Ovary (tissue), 9 donors: Measurements from ENCODE around the gene MAGEA3. TPM values are rescaled to one million over a fixed set of nuclear protein-coding genes. Genes with fewer than 3 reads are reported as not detected.
"Not testable (repeated sequence)": the region's sequence is repeated elsewhere in the genome, so short reads cannot be mapped to it uniquely, and the experiment has no call there.

ENCODE experiments used
- DNase-seq, 5 donors: peaks; one replicate each; pipeline ENCODE4 v3.0.0-alpha.2; 2019 to 2020
- H3K27ac ChIP-seq, 2 donors: fragments of 200-600 bp; one replicate each; pipeline versions ENCODE4 v1.5.1 to v1.8.0; 2019 to 2022
- H3K27me3 ChIP-seq: fragments of 200-600 bp; one replicate; pipeline ENCODE4 v1.8.0; 2022
- H3K36me3 ChIP-seq: fragments of 200-600 bp; sonication (generic); one replicate; pipeline ENCODE4 v1.5.1; 2019
- H3K4me1 ChIP-seq: one replicate; pipeline ENCODE4 v1.8.1; 2013; ENCODE audit warnings: mild to moderate bottlenecking, moderate library complexity; ENCODE audit not compliant: insufficient read depth
- H3K4me3 ChIP-seq: fragments of 200-600 bp; sonication (generic); one replicate; pipeline ENCODE4 v1.5.1; 2017
- H3K9me3 ChIP-seq, 2 donors: fragments of 200-600 bp in 1 of 2; sonication (generic) in 1 of 2; one replicate each; pipeline versions ENCODE4 v1.5.1 to v1.8.1; 2013 to 2019; ENCODE audit warnings: mild to moderate bottlenecking in 1 of 2, moderate library complexity in 1 of 2
- EP300 ChIP-seq: sonication (generic); formaldehyde crosslinking; IDR thresholded peaks from one replicate; pipeline ENCODE4 v1.6.1; 2017; ENCODE audit warnings: antibody characterized with exemption
- POLR2A ChIP-seq: fragments of 450-650 bp; IDR thresholded peaks from one replicate; pipeline ENCODE4 v1.6.1; 2017; ENCODE audit warnings: antibody characterized with exemption, mild to moderate bottlenecking, moderate library complexity
- WGBS, 3 donors: extraction: QIAGEN DNeasy Blood & Tissue Kit in 1 of 3; methylation state at CpG; one replicate each; pipeline versions ENCODE4 v1.1.5 to v1.1.7; 2013 to 2017; 5-methylcytosine and 5-hydroxymethylcytosine counted together
- intact Hi-C, 4 donors: fragments of 100-400 bp; cut with DNase I; formaldehyde crosslinking; loops; one replicate each; pipeline versions ENCODE4 v1.11.0 to v1.15.1; 2022 to 2023
- polyA plus RNA-seq, 2 donors: library from polyadenylated mRNA; stranded (reverse); fragments of 200-250 nt in 1 of 2; fragments of 350-450 nt in 1 of 2; fragmentation: Illumina TruSeq in 1 of 2; extraction: RNeasy Lipid Tissue Mini Kit (QIAGEN cat#74804) in 1 of 2; gene quantifications; one replicate each; pipeline ENCODE4 v1.2.3, GENCODE V29; 2013 to 2014
- total RNA-seq, 7 donors: library from RNA; depleted of rRNA in 2 of 7; stranded (reverse); fragments of >200 nt in 2 of 7; fragmentation: NEBNext Ultra II Directional in 3 of 7; extraction: Animal tissue kit (Norgen Biotek cat#: 25700) in 3 of 7; gene quantifications; one replicate each; pipeline versions ENCODE4 v1.1.0 to v1.2.4, GENCODE V29; 2016 to 2023
- TF ChIP-seq, protein P1 (sequence below), 3 donors: fragments of 450-650 bp in 2 of 3; fragments of 200-600 bp in 1 of 3; IDR thresholded peaks; one replicate each; pipeline versions ENCODE4 v1.5.1 to v1.8.0; 2016 to 2022; ENCODE audit warnings: antibody characterized with exemption in 3 of 3, mild to moderate bottlenecking in 1 of 3
- donor health status: DM: no; HTN: no; CAD: no; lungs with moderate emphysema.
- donor health status: DM: no; HTN: no; CAD: no.
- donor health status: Bipolar disorder and iron deficiency.
- donor health status: DM: yes; HTN: yes; CAD: no.
- donor health status: DM: no; HTN: no; CAD: no.
- donor health status: DM: yes; HTN: yes; CAD: no.

MAGEA3 gene
- total and polyA plus RNA-seq, 9 donors = 0.15 TPM; not detected in 8

DNA sequence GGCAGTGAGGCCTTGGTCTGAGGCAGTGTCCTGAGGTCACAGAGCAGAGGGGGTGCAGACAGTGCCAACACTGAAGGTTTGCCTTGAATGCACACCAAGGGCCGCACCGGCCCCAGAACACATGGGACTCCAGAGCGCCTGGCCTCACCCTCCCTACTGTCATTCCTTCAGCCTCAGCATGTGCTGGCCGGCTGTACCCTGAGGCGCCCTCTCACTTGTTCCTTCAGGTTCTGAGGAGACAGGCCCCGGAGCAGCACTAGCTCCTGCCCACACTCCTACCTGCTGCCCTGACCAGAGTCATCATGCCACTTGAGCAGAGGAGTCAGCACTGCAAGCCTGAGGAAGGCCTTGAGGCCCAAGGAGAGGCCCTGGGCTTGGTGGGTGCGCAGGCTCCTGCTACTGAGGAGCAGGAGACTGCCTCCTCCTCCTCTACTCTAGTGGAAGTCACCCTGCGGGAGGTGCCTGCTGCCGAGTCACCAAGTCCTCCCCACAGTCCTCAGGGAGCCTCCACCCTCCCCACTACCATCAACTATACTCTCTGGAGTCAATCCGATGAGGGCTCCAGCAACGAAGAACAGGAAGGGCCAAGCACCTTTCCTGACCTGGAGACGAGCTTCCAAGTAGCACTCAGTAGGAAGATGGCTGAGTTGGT lies 37.4 kb downstream of the MAGEA3 start:
- DNase-seq = peak in 1 of 5 donors; percentile 7
- WGBS, 3 donors = 83 to 89% (median 84%) methylated on average over 10 to 12 of the region's 12 CpGs
- intact Hi-C loops = no loop called here

DNA sequence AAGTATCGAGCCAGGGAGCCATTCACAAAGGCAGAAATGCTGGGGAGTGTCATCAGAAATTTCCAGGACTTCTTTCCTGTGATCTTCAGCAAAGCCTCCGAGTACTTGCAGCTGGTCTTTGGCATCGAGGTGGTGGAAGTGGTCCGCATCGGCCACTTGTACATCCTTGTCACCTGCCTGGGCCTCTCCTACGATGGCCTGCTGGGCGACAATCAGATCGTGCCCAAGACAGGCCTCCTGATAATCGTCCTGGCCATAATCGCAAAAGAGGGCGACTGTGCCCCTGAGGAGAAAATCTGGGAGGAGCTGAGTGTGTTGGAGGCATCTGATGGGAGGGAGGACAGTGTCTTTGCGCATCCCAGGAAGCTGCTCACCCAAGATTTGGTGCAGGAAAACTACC lies 37.9 kb downstream of the MAGEA3 start:
- DNase-seq = peak in 1 of 5 donors; percentile 1
- H3K4me1 ChIP-seq, H3K9me3 ChIP-seq, H3K27me3 ChIP-seq, H3K27ac ChIP-seq, H3K4me3 ChIP-seq, intact Hi-C loops, H3K36me3 ChIP-seq: not testable (repeated sequence)
- 73 to 83% (median 80%) methylated on average over 12 of the region's 12 CpGs for WGBS, 3 donors

More for the DNA sequence above, 37.4 kb downstream of the MAGEA3 start:
- Histone ChIP-seq H3K4me3 (no peak overlapping the region), H3K27ac (no peak overlapping the region), H3K27me3 (no peaks in the 10 kb centered on the region), H3K9me3 (no peaks in the 10 kb centered on the region), H3K4me1 (no peaks in the 10 kb centered on the region), H3K36me3 (no peaks in the 10 kb centered on the region)
- TF ChIP-seq POLR2A (no peak), EP300 (no peak)
- TF ChIP-seq, protein P1, sequence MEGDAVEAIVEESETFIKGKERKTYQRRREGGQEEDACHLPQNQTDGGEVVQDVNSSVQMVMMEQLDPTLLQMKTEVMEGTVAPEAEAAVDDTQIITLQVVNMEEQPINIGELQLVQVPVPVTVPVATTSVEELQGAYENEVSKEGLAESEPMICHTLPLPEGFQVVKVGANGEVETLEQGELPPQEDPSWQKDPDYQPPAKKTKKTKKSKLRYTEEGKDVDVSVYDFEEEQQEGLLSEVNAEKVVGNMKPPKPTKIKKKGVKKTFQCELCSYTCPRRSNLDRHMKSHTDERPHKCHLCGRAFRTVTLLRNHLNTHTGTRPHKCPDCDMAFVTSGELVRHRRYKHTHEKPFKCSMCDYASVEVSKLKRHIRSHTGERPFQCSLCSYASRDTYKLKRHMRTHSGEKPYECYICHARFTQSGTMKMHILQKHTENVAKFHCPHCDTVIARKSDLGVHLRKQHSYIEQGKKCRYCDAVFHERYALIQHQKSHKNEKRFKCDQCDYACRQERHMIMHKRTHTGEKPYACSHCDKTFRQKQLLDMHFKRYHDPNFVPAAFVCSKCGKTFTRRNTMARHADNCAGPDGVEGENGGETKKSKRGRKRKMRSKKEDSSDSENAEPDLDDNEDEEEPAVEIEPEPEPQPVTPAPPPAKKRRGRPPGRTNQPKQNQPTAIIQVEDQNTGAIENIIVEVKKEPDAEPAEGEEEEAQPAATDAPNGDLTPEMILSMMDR (IDR thresholded peaks at IDR 0.05) = no peak

DNA sequence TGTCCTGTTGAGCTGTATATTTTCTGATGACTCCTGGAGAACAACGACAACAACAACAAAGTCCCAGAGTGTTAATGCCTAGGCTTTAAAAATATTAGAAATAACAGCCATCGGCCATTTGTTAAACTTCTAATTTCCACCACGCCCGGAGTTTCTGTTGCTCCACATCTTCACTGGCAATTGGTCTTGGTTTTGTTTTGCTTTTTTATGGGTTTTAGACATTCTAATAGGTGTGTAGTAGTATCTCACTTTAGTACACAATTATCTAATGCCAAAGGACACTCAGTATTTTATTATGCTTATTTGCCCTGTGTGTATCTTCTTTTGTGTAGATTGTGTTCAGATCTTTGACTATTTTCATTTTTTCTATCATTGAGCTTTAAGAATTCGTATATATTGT lies 40.0 kb downstream of the MAGEA3 start:
- WGBS, 3 donors = 70 to 78% (median 73%) methylated on average over 5 of the region's 5 CpGs
- no peaks in the 10 kb centered on the region for H3K36me3 ChIP-seq
- no peak for DNase-seq
- no peaks in the 10 kb centered on the region for H3K4me1 ChIP-seq
- no peak overlapping the region for H3K27ac ChIP-seq
- TF ChIP-seq EP300 (no peak), POLR2A (no peak)
- TF ChIP-seq, protein P1 (IDR thresholded peaks at IDR 0.05) = no peak
- no peak overlapping the region for H3K4me3 ChIP-seq
- no peaks in the 10 kb centered on the region for H3K27me3 ChIP-seq
- no peaks in the 10 kb centered on the region for H3K9me3 ChIP-seq
- intact Hi-C loops = no loop called here

Other genes with a start within 250 kb of the MAGEA3 start
- gene GABRA3, start 247.5 kb upstream of the MAGEA3 start, total RNA-seq = not detected
- not detected for gene GABRA3, start 247.5 kb upstream of the MAGEA3 start, polyA plus RNA-seq
- gene GABRQ, start 60.9 kb upstream of the MAGEA3 start, total RNA-seq = under 1 TPM in 4 of 7 donors, not detected in 3; 0.05 to 0.23 (median 0.13) TPM
- under 1 TPM in 1 of 2 donors, not detected in 1; 0.03 TPM for gene GABRQ, start 60.9 kb upstream of the MAGEA3 start, polyA plus RNA-seq
- gene CSAG2, start 10.5 kb downstream of the MAGEA3 start, total RNA-seq = not detected
- not detected for gene CSAG2, start 10.5 kb downstream of the MAGEA3 start, polyA plus RNA-seq
- under 1 TPM in 1 of 7 donors, not detected in 6; 0.13 TPM for gene MAGEA2B, start 15.8 kb downstream of the MAGEA3 start, total RNA-seq
- not detected for gene MAGEA2B, start 15.8 kb downstream of the MAGEA3 start, polyA plus RNA-seq
- not detected for gene CSAG1, start 34.9 kb downstream of the MAGEA3 start, total RNA-seq
- gene CSAG1, start 34.9 kb downstream of the MAGEA3 start, polyA plus RNA-seq = not detected
- not detected for gene MAGEA12, start 35.0 kb downstream of the MAGEA3 start, total RNA-seq
- gene MAGEA12, start 35.0 kb downstream of the MAGEA3 start, polyA plus RNA-seq = not detected
- gene MAGEA2, start 55.0 kb downstream of the MAGEA3 start, total RNA-seq = under 1 TPM in 1 of 7 donors, not detected in 6; 0.17 TPM
- gene MAGEA2, start 55.0 kb downstream of the MAGEA3 start, polyA plus RNA-seq = not detected
- not detected for gene CSAG3, start 60.4 kb downstream of the MAGEA3 start, total RNA-seq
- gene CSAG3, start 60.4 kb downstream of the MAGEA3 start, polyA plus RNA-seq = not detected
- gene MAGEA6, start 70.9 kb downstream of the MAGEA3 start, total RNA-seq = not detected
- not detected for gene MAGEA6, start 70.9 kb downstream of the MAGEA3 start, polyA plus RNA-seq
- gene CETN2, start 132.0 kb downstream of the MAGEA3 start, total RNA-seq = 10 to 100 TPM; 18.5 to 94.3 (median 48.1) TPM
- 100 to 1,000 TPM in 1 of 2 donors, 10 to 100 TPM in 1; 42.9 to 119 TPM for gene CETN2, start 132.0 kb downstream of the MAGEA3 start, polyA plus RNA-seq
- 10 to 100 TPM in 6 of 7 donors, 1 to 10 TPM in 1; 5.0 to 33.8 (median 12.3) TPM for gene NSDHL, start 132.3 kb downstream of the MAGEA3 start, total RNA-seq
- gene NSDHL, start 132.3 kb downstream of the MAGEA3 start, polyA plus RNA-seq = 10 to 100 TPM; 11.9 to 48.6 TPM
- 10 to 100 TPM in 3 of 7 donors, 1 to 10 TPM in 4; 3.5 to 26.9 (median 10.0) TPM for gene ZNF185, start 199.3 kb downstream of the MAGEA3 start, total RNA-seq
- 10 to 100 TPM in 1 of 2 donors, 1 to 10 TPM in 1; 4.7 to 28.7 TPM for gene ZNF185, start 199.3 kb downstream of the MAGEA3 start, polyA plus RNA-seq